ELR (cell line): Measurements from ENCODE around the gene BMP8A.
A peak's percentile ranks its signal among the peaks of the same experiment; 100 is the strongest.
"Not testable (repeated sequence)": the region's sequence is repeated elsewhere in the genome, so short reads cannot be mapped to it uniquely, and the experiment has no call there.

Experiments
- DNase-seq: peaks from one replicate; pipeline ENCODE4 v3.0.0-alpha.2; 2015; ENCODE audit warnings: low read depth

BMP8A gene

DNA sequence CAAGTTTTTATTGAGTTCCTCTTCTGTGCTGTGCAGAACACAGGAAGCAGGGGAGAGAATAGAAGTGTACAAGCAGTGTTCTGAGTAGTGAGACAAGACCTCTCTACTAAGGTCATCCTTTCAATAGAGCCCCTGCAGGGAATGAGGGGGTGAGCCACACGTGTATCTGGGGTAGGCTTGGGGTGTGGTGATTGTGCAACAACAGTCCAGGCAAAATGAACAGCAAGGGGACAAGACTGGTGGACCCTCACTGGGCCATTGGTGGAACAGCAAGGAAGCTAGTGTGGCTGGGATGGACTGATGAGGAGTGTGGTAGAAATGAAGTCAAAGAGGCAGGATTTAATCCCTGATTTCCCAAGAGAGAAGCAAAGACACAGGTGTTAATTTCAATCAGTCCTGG is 8.2 kb upstream of the BMP8A start:
- DNase-seq: no peak

GRCh38 chr1:39484564-39484963 is 6.9 kb upstream of the BMP8A start:
- DNase-seq: no peak

- DNase-seq: no peak
These were observed 6.2 kb upstream of the BMP8A start for GRCh38 chr1:39485046-39485803.

- no peak for DNase-seq
These were observed 3.4 kb upstream of the BMP8A start for GRCh38 chr1:39488012-39488545.

DNA sequence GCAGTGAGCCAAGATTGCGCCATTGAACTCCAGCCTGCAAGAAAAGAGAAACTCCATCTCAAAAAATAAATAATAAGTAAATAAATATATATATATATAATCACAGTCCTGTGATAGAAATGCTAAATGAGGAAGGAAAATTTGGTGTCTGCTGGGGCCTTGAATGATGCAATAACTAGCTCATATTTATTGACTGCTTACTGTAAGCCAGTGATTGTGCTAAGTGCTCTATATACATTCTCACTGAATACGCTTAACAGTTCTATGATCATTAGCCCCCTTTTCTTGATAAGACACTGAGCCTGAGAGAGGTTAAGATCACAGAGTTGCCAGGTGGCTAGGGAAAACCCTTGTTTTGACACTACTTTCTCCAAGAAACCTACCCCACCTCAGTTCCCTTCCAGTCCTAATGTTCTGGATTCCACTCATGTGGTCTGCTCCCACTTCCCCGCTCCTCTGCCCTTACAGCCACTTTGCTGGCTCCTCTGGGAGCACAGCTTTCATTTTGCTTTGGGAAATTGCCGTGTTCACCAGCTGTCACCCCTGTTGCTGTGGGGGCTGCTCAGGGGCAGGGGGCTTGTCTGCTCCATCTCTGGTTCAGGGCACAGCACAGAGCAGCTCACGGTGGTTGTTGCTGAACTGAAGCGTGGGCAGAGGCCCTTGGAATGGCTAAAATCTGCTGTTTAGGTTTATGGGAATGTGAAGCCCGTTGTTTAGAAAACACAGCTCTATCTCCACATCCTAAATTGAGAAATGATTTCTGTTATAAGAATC is 2.5 kb upstream of the BMP8A start:
- no peak for DNase-seq

GRCh38 chr1:39489567-39490239 is 1.7 kb upstream of the BMP8A start:
- no peak for DNase-seq

GRCh38 chr1:39490596-39491145 is 765 bp upstream of the BMP8A start:
- DNase-seq: no peak

- DNase-seq: not testable (repeated sequence)
These were observed 944 bp downstream of the BMP8A start for GRCh38 chr1:39492118-39493042.

DNA sequence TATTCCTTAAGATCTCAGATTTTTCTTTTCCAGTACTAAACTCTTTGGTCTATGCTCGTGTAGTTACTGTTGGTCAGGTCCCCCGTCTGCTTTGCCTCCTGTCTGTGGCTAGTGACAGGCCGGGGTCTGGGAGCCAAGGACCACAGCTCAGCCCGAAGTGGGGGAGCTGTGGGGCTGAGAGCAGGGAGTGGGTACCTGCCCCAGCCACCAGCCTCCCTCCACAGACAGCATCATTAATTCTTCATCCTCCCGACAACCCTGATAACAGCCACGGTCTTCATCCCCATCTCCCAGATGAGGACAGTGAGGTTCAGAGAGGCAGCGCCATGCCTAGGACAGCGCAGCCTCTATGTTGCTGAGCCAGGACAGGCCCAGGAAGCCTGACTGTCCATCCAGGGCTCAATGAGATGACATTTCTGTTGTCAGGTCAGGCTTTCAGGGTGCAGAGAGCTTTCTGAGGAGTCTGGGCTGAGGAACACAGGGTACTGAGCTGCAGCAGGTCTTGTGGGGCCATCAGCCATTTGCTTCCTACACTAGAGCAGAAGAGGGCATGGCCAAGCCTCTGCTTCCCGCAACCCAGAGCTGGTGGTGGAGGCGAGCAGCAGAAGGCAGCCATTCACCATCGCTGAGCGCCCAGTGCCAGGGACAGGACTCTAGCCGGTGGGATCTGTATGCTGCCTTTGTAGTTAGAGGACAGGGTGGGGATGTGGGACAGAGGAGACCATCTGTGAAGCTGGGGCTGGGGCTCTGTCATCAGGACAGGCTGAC is 1.8 kb downstream of the BMP8A start:
- DNase-seq: not testable (repeated sequence)

DNA sequence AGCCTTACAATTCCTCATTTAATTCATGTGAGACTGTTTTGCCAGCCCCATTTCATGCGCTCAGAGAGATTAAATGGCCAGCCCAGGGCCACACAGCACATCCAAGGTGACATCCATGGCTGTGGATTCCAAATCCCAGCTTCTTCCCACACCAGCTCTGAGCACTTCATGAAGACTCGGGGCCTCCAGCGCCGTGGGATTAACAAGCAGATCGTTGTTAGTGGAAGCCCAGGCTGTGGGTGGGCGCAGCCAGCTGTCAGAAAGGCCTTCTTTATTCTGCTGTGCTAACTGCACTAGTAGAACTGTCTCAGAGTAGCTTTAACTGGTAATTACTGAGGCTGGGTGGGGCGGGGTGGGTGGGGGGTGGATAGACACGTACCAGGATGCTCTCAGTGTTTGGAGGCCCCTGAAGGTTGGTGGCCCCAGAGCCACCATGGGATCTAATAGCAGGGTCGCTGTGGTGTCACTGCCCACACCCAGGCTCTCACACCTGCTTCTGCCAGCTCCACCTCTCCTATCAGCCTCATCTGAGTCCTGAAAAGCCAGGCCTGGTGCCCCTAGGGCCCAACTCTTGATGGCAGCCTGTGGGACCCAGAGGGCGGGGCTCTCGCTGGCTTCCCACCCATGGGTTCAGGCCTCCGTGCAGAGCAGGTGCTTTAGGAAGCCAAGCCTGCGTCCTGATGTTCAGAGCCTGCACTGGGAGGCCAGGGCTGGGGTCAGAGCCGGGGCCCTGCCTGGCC is 3.4 kb downstream of the BMP8A start:
- no peak for DNase-seq

GRCh38 chr1:39496520-39496919 is 5.1 kb downstream of the BMP8A start:
- DNase-seq: not testable (repeated sequence)

- no peak for DNase-seq
These were observed 6.1 kb downstream of the BMP8A start for GRCh38 chr1:39497585-39497984.

DNA sequence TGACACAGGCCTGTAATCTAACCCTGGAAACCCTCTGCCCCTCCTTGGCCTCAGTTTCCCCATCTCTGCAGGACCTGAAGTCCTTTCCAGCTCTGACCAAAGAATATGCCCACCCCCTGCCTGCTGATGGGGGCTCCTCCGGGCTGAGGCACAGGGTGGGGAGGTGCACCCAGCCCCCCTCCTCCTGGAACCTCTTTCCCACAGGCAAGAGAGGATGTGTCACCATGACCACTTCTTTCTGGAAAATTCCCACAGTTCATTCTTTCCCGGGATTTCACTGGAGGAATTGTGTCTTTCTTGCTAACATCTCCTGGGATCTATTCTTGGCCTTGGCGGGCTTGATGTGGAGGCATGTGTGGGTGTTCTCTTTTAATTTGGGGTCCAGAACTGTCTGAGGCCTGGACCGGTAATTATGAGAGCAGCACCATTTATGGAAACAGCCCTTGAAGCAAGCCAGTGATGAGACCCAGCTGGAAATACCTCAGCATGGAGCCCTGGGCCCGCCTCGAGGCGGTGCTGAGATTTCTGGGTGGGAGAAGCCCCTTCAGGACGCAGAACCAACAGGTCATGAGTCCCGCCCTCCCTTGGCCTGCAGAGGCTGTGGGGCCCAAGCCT is 6.8 kb downstream of the BMP8A start:
- not testable (repeated sequence) for DNase-seq

DNA sequence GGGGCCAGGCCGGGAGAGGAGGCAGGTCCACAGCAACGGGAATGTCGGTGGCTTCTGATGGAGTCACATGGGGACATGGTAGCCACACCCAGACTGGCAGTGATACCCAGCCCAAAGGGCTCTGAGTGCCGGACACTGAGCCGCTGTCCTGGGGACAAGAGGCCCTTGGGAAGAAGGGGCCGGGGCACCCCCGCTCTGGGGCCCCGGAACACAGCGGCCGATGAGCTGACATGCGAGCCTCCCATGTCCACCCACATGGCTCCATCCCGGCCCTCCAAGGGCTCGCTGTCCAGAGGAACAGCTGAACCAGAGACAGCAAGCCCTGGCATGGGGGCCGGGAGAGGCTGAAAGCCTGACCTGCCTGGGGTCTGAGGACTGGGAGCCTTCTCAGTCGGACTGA is 7.4 kb downstream of the BMP8A start:
- not testable (repeated sequence) for DNase-seq

- no peak for DNase-seq
These were observed 8.2 kb downstream of the BMP8A start for GRCh38 chr1:39499668-39500067.

- DNase-seq: no peak
These were observed 9.5 kb downstream of the BMP8A start for GRCh38 chr1:39500862-39501389.

DNA sequence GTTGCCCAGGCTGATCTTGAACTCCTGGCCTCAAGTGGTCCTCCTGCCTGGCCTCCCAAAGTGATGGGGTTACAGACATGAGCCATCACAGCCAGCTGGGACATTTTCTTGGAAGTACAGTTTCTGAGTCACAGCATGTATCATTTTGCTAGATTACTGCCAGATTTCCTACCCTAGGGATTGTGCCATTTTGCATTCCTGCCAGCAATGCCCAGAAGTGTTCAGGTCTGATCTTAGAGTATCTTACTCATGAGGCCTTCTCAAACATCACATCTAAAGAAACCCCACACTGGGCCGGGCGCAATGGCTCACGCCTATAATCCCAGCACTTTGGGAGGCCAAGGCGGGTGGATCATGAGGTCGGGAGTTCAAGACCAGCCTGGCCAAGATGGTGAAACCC is 10.2 kb downstream of the BMP8A start:
- peak; percentile 59 for DNase-seq

- DNase-seq: not testable (repeated sequence)
These were observed 13.0 kb downstream of the BMP8A start for GRCh38 chr1:39504436-39504835.

- DNase-seq: no peak
These were observed 13.9 kb downstream of the BMP8A start for GRCh38 chr1:39505289-39505688.
